NB4 (cell line): ENCODE measurements around the gene GOLGA6L10.
"Not testable (repeated sequence)": the region's sequence is repeated elsewhere in the genome, so short reads cannot be mapped to it uniquely, and the experiment has no call there.

Experiments used
- DNase-seq: peaks from one replicate; pipeline ENCODE4 v3.0.0; 2010; ENCODE audit warnings: low read depth
- H3K4me3 ChIP-seq: one replicate; pipeline ENCODE4 v1.5.1; 2011; ENCODE audit warnings: mild to moderate bottlenecking, low read depth, low read length, moderate library complexity
- MAX ChIP-seq: IDR thresholded peaks from 2 replicates; pipeline ENCODE4 v1.6.1; 2011; ENCODE audit warnings: low read depth, low read length
- MYC ChIP-seq: IDR thresholded peaks from 2 replicates; pipeline ENCODE4 v1.6.1; 2011; ENCODE audit warnings: low read depth, low read length
- POLR2A ChIP-seq: IDR thresholded peaks from 2 replicates; pipeline ENCODE4 v1.6.1; 2011; ENCODE audit warnings: mild to moderate bottlenecking; ENCODE audit not compliant: insufficient read length; ENCODE audit errors: extremely low read depth
- TF ChIP-seq, protein P1 (sequence below): IDR thresholded peaks from one replicate; pipeline ENCODE4 v1.5.1; 2012; ENCODE audit warnings: low read depth, low read length

GOLGA6L10 gene

DNA sequence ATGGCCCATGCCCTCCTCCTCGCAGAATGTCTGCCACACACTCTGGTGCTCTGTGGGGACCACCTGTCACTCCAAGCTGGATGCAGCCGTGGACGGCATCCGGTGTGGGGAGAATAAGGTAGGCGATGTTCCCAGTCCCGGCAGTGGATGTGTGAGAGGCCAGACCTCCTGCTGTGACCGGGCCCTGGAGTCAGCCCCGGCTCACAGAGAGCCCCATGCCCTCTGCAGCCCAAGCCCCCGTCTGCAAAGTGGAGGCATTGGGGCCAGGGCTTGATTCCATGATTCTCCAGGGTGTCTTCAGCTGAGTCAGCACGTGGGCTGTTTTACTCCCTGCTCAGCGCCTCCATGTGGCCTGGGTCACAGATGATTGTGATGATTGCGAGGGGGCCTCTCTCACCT lies 32.2 kb downstream of the GOLGA6L10 start:
- no peak for TF ChIP-seq MYC
- TF ChIP-seq POLR2A, result no peak
- TF ChIP-seq, protein P1, sequence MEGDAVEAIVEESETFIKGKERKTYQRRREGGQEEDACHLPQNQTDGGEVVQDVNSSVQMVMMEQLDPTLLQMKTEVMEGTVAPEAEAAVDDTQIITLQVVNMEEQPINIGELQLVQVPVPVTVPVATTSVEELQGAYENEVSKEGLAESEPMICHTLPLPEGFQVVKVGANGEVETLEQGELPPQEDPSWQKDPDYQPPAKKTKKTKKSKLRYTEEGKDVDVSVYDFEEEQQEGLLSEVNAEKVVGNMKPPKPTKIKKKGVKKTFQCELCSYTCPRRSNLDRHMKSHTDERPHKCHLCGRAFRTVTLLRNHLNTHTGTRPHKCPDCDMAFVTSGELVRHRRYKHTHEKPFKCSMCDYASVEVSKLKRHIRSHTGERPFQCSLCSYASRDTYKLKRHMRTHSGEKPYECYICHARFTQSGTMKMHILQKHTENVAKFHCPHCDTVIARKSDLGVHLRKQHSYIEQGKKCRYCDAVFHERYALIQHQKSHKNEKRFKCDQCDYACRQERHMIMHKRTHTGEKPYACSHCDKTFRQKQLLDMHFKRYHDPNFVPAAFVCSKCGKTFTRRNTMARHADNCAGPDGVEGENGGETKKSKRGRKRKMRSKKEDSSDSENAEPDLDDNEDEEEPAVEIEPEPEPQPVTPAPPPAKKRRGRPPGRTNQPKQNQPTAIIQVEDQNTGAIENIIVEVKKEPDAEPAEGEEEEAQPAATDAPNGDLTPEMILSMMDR, result no peak
- TF ChIP-seq MAX, result no peak
- no peak for DNase-seq

DNA sequence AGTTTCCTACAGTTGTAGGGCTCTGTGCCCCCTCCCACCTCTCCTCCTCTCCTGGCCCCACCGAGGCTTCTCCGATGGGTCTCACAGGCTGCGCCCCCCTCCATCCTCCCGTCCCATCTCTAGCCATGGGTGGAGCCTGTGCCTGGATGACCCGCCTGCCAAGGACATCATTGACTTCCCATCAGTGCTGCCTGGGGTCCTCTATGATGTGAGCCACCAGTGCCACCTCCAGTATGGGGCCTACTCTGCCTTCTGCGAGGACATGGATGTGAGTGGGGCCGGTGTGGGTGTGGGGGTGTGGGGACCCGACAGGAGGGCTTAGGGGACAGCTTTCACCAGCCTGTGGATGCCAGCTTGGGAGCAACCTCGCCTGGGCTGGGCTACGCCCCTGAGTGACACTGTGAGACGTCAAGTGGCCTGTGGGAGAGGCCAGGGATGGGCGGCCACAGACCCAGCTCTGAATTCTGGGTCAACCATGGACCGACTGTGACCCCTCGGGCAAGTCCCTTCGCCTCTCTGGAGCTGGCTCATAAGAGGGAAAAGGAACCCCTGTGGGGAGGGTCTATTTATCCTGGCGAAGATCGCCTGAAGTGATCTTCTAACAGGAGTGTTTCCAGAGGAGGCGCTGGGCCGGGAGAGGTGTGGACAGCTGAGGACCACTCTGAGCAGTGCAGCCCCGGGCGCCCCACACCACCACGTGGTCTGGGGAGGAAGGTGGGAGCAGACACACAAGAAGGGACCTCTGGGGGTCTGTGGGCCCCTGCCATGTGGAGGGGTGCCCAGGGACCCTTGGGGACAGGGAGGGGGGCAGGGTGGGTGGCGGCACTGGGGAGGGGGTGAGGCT lies 32.8 kb downstream of the GOLGA6L10 start:
- H3K4me3 ChIP-seq, DNase-seq: not testable (repeated sequence)

More for the DNA sequence above, 32.2 kb downstream of the GOLGA6L10 start:
- no peak overlapping the region for H3K4me3 ChIP-seq

DNA sequence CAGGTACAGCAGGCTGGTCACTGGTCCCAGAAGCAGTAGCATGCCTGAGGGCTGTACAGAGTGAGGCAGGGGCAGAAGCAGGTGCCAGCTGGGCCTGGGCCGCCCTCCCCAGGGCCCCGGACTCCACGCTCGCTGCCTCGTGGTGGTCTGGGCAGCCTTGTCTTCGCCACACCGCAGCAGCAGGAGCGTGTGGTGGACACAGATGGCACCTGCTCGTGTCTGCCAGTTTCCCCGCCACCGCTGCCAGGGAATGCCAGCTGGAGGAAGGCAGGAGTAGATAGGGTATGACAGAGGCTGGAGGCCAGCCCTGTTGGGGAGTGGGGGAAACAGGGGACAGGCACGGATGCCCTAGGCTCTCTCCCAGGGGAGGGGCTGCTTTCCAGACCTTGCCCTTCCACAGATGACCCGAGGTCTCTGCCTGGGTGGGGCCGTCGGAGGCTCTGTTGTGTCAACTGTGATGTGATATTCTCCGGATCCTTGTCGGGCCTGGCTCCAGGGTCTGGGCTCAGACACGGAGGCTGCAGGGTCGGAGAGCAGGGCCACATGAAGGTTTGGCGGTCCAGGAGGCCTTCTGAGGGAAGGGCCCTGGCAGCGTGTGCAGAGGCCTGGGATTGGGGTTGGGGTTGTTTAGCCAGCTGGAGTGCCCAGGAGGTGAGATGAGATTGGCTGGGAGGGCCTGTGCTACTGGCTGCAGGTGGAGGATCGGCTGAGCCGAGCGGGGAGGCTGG lies 33.6 kb downstream of the GOLGA6L10 start:
- H3K4me3 ChIP-seq, result no peak overlapping the region
- no peak for DNase-seq

DNA sequence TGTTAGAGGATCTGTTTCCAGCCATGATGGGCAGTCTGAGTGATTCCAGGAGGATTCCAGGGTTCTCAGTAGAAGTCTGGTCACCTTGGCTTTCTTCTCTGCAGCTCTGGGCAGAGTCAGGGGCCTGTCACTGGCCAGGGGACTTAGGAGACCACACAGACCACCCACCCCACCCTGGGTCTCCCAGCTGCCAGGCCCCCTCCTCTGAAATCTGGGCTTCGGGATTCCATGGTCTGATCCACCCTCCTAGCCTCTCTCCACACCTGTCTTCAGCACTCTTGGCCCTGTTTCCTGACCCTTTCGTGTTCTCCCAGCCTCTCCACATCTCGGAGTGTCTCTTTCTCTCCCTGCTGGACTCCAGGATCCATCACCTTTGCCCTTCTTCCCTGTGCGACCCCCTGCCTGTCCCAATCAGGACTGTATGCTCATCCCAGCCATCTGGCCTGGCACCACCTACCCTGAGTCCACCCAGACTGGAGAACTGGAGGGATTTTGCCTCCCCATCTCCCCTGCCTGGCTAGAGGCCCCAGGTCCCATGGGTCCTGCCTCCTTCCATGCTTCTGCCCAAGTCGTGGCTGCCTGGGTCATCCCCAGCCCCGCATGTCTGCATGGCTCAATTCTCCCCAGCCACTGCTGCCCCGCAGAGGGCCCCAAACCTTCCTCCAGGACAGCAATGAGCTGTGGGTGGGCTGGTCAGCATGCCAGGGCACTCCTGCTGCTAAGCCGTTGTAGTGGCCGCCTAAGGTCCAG lies 34.3 kb downstream of the GOLGA6L10 start:
- no peak overlapping the region for H3K4me3 ChIP-seq
- DNase-seq, result no peak
- TF ChIP-seq, protein P1, result no peak
- no peak for TF ChIP-seq MAX

More for the DNA sequence above, 33.6 kb downstream of the GOLGA6L10 start:
- TF ChIP-seq, protein P1, result no peak
- TF ChIP-seq MAX (no peak), MYC (no peak), POLR2A (no peak)

GRCh38 chr15:82313951-82314768 lies 35.1 kb downstream of the GOLGA6L10 start:
- not testable (repeated sequence) for H3K4me3 ChIP-seq, DNase-seq

DNA sequence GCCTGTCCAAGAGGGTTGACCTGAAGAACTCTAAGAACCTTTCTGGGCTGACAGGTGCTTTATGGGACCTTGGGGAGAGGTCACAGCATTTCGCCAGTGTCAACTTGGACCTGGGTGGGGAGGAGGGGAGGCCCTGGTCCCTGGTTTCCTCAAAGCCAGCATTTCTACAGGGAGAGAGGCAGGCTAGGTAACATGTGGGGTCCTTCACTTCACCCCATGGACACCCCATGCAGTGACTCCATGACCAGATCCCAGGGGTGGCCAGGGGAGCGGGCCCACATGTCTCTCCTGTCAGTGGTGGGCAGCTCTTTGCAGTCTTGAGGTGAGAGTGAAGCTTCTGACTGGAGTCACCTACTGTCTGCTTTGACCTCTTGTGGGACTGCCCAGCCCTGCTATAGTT lies 35.8 kb downstream of the GOLGA6L10 start:
- DNase-seq, result no peak
- TF ChIP-seq MAX (no peak), POLR2A (no peak), MYC (no peak)
- TF ChIP-seq, protein P1, result no peak
- no peak overlapping the region for H3K4me3 ChIP-seq
